Colonic mucosa (tissue), 4 donors: ENCODE results near the gene HLA-DPA1. TPM values are rescaled to one million over a fixed set of nuclear protein-coding genes. Genes with fewer than 3 reads are reported as not detected.

Experiments
- DNase-seq: peaks from one replicate; pipeline ENCODE4 v3.0.0-alpha.2; 2020
- H3K27ac ChIP-seq: fragments of 200-600 bp; one replicate; pipeline ENCODE4 v1.8.0; 2021
- H3K27me3 ChIP-seq: fragments of 200-600 bp; one replicate; pipeline ENCODE4 v1.8.0; 2021
- H3K36me3 ChIP-seq: fragments of 200-600 bp; one replicate; pipeline ENCODE4 v1.8.0; 2021
- H3K4me1 ChIP-seq: fragments of 200-600 bp; one replicate; pipeline ENCODE4 v1.8.0; 2021; ENCODE audit warnings: mild to moderate bottlenecking
- H3K4me3 ChIP-seq: fragments of 200-600 bp; one replicate; pipeline ENCODE4 v1.8.0; 2021
- H3K9ac ChIP-seq, 2 donors: one replicate each; pipeline ENCODE4 v1.7.0; 2013; ENCODE audit warnings: control low read depth in 2 of 2, low read depth in 2 of 2, low read length in 2 of 2
- H3K9me3 ChIP-seq: fragments of 200-600 bp; one replicate; pipeline ENCODE4 v1.8.0; 2021
- CTCF ChIP-seq: fragments of 200-600 bp; IDR thresholded peaks from one replicate; pipeline ENCODE4 v1.8.0; 2022; ENCODE audit warnings: antibody characterized with exemption, mild to moderate bottlenecking
- intact Hi-C: fragments of 100-400 bp; cut with DNase I; formaldehyde crosslinking; loops from one replicate; pipeline ENCODE4 v1.14.1; 2022
- total RNA-seq, 2 donors: library from RNA; stranded (reverse); fragmentation: NEBNext Ultra II Directional in 1 of 2; extraction: Animal tissue kit (Norgen Biotek cat#: 25700) in 1 of 2; gene quantifications; one replicate each; pipeline ENCODE4 v1.2.1, GENCODE V29; 2021
- donor health status: healthy.
- donor health status: DM: no; HTN: no; CAD: no.
- donor health status: DM: no; HTN: no; CAD: no.

The HLA-DPA1 gene
- total RNA-seq, 2 donors from 2014 or later: 18.7 to 58.7 TPM

DNA sequence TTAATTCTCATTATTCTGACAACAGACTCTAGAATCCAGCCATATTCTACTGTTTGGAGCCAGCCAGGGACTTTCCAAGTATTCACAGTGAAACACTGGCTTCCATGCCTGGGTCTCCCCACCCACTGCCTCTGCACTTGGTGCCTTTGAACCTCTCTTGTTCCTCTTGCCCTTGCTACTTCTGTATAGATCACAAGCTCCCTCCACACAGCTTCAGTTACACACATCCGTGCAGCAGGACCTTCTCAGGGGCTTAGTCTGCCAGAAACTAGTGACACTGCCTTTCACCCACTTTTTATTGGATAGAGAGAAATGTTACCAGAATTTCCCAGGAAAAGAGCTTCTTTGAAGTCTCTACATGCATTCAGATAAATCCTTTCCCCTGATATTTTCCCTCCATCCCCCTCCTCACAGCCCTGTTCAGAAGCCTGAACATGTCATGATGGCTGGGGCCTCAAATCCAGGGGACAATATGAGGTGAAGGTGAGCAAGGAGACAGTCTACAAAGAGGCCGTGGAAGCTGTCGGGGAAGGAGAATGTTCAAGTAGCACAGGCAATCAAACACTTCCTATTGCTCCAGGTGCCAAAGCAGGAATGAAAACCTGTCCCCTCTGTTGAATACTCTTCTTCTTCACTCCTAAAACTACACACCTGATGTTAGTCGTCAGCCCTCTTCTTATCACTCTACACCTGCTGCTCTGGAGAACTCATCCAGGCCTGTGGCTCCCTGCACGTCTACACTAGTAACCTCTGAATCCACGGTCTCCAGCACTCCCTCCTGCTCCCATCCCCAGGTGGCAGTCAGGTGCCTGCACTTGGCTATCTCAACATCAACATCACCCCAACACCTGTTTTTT is 43.9 kb downstream of the HLA-DPA1 start:
- no peak overlapping the region for H3K4me3 ChIP-seq
- H3K9ac ChIP-seq: peak overlapping the region in 1 of 2 donors; percentile 31
- H3K36me3 ChIP-seq: no peaks in the 10 kb centered on the region
- no peak for DNase-seq
- H3K4me1 ChIP-seq: no peaks in the 10 kb centered on the region
- H3K27me3 ChIP-seq: no peaks in the 10 kb centered on the region
- no peaks in the 10 kb centered on the region for H3K9me3 ChIP-seq
- no peak for TF ChIP-seq CTCF
- intact Hi-C loops: no loop called here
- H3K27ac ChIP-seq: peak overlapping the region; percentile 28

DNA sequence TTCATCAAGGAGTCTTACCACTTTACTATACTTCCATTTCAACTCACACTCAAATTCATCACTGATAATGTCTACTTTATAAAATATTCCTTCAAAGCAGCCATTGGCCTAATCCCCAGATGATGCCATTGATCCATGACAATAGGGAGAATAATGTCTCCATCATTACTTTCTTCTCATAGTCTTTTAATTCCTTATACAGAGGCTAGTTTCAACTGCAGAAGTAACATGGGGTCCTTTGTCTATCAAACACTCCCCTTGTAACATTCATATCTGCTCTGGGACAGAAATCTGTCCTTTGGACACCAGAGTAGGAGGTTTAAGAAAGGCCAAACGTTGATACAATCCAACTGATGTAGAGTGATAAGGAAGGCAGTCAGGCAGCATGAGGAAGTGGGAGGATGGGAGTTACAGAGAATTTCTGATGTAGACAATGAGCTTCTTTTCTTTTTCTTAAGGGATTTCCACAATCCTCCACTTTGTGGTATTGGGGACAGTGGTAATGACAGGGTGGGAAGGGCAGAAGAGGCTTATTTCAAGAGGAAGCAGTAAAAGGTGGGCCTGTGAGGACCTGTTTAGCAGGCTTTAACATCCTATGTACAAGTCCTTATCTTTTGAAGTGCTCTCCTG is 45.1 kb downstream of the HLA-DPA1 start:
- peak overlapping the region; percentile 7 for H3K27ac ChIP-seq

GRCh38 chr6:33024521-33024920 is 48.9 kb downstream of the HLA-DPA1 start:
- H3K4me3 ChIP-seq: no peak overlapping the region
- H3K9ac ChIP-seq: no peak overlapping the region
- peaks cover under 1% of the 10 kb centered on the region for H3K4me1 ChIP-seq
- H3K27me3 ChIP-seq: no peaks in the 10 kb centered on the region
- no peak for TF ChIP-seq CTCF
- no peaks in the 10 kb centered on the region for H3K9me3 ChIP-seq
- no peaks in the 10 kb centered on the region for H3K36me3 ChIP-seq
- intact Hi-C loops: no loop called here
- DNase-seq: no peak
- no peak overlapping the region for H3K27ac ChIP-seq

More for the DNA sequence above, 45.1 kb downstream of the HLA-DPA1 start:
- intact Hi-C loops: no loop called here
- TF ChIP-seq CTCF: no peak
- no peak for DNase-seq
- H3K36me3 ChIP-seq: no peaks in the 10 kb centered on the region
- H3K9ac ChIP-seq: no peak overlapping the region
- no peaks in the 10 kb centered on the region for H3K4me1 ChIP-seq
- H3K4me3 ChIP-seq: no peak overlapping the region
- no peaks in the 10 kb centered on the region for H3K9me3 ChIP-seq
- H3K27me3 ChIP-seq: no peaks in the 10 kb centered on the region

- intact Hi-C loops: no loop called here
- Histone ChIP-seq H3K36me3 (no peaks in the 10 kb centered on the region), H3K9me3 (no peaks in the 10 kb centered on the region), H3K4me3 (no peak overlapping the region), H3K9ac (no peak overlapping the region), H3K27ac (no peak overlapping the region), H3K27me3 (no peaks in the 10 kb centered on the region), H3K4me1 (peaks cover 4% of the 10 kb centered on the region)
- no peak for DNase-seq
- no peak for TF ChIP-seq CTCF
Measured at GRCh38 chr6:33023536-33023935, 49.9 kb downstream of the HLA-DPA1 start.

GRCh38 chr6:33021917-33022316 is 51.5 kb downstream of the HLA-DPA1 start:
- Histone ChIP-seq H3K27ac (no peak overlapping the region), H3K9me3 (no peaks in the 10 kb centered on the region), H3K9ac (no peak overlapping the region), H3K4me3 (no peak overlapping the region), H3K27me3 (no peaks in the 10 kb centered on the region), H3K36me3 (no peaks in the 10 kb centered on the region), H3K4me1 (peaks cover 4% of the 10 kb centered on the region)
- no peak for DNase-seq
- no peak for TF ChIP-seq CTCF
- intact Hi-C loops: no loop called here
